ENCODE results near the gene MTIF2. TPM values are rescaled to one million over a fixed set of nuclear protein-coding genes. Genes with fewer than 3 reads are reported as not detected.

MTIF2 gene
- total RNA-seq, 1 experiment from 2014 or later, result 49.8 TPM

DNA sequence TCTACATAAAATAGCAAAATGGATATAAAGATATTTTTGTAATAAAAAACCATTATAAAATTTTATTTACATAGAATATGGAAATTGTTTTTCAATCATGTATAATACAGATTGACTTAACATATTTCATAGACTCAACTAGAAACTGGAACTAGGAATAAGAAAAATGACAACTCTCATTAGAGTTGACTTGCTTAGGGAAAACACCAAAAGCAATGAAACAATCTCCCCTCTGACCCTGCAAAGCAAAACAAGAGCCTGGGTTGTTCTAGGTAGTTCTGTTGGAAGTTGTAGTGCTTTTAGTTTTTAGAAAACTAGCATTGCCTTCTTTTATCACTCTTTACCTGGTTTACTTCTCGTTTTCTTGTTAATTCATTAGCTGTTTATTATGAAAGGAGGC lies 32.2 kb upstream of the MTIF2 start:
- POLR2A ChIA-PET, result no interaction called here
- CTCF ChIA-PET, result no interaction called here
- no peak for ATAC-seq

More for the DNA sequence above, 32.2 kb upstream of the MTIF2 start:
- no peaks in the 10 kb centered on the region for H3K4me1 ChIP-seq (ENCODE audit: control insufficient read depth in 1 of 2, insufficient read depth in 2 of 2, low read length in 2 of 2)
- no peak overlapping the region for H3K4me2 ChIP-seq (ENCODE audit: low read length)
- no peaks in the 10 kb centered on the region for H4K20me1 ChIP-seq (ENCODE audit: insufficient read depth)
- no TSS peak for BruUV-seq (replicated peaks)
- H3K79me2 ChIP-seq (ENCODE audit: insufficient read depth, low read length), result no peaks in the 10 kb centered on the region
- intact Hi-C loops (cut with micrococcal nuclease), result no loop called here
- H3K9me2 ChIP-seq (ENCODE audit: insufficient read depth), result no peaks in the 10 kb centered on the region
- H3K9ac ChIP-seq (ENCODE audit: low read length), result no peak overlapping the region
- TF ChIP-seq, protein P1, sequence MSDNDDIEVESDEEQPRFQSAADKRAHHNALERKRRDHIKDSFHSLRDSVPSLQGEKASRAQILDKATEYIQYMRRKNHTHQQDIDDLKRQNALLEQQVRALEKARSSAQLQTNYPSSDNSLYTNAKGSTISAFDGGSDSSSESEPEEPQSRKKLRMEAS (IDR thresholded peaks at IDR 0.05), result no peak
- no peak for TF ChIP-seq CBX3 (IDR thresholded peaks at IDR 0.05; ENCODE audit: low read depth)
- no peak for TF ChIP-seq SRF (IDR thresholded peaks at IDR 0.05; ENCODE audit: low read depth)
- TF ChIP-seq SP1 (IDR thresholded peaks at IDR 0.05; ENCODE audit: low read depth), result no peak
- TF ChIP-seq, protein P2, sequence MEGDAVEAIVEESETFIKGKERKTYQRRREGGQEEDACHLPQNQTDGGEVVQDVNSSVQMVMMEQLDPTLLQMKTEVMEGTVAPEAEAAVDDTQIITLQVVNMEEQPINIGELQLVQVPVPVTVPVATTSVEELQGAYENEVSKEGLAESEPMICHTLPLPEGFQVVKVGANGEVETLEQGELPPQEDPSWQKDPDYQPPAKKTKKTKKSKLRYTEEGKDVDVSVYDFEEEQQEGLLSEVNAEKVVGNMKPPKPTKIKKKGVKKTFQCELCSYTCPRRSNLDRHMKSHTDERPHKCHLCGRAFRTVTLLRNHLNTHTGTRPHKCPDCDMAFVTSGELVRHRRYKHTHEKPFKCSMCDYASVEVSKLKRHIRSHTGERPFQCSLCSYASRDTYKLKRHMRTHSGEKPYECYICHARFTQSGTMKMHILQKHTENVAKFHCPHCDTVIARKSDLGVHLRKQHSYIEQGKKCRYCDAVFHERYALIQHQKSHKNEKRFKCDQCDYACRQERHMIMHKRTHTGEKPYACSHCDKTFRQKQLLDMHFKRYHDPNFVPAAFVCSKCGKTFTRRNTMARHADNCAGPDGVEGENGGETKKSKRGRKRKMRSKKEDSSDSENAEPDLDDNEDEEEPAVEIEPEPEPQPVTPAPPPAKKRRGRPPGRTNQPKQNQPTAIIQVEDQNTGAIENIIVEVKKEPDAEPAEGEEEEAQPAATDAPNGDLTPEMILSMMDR (IDR thresholded peaks at IDR 0.05 in 2 of 3, conservative IDR thresholded peaks at IDR 0.05 in 1 of 3; ENCODE audit: borderline replicate concordance in 1 of 3, insufficient read depth in 1 of 3, low read depth in 2 of 3, low read length in 2 of 3), result no peak
- no peak for TF ChIP-seq POLR2A (IDR thresholded peaks at IDR 0.05; ENCODE audit: borderline replicate concordance, extremely low read depth, insufficient read depth, insufficient read length)
- TF ChIP-seq YY1 (IDR thresholded peaks at IDR 0.05; ENCODE audit: extremely low read depth, insufficient replicate concordance, low read depth, low read length), result no peak
- no peak for TF ChIP-seq JUND (IDR thresholded peaks at IDR 0.05)
- TF ChIP-seq, protein P3, sequence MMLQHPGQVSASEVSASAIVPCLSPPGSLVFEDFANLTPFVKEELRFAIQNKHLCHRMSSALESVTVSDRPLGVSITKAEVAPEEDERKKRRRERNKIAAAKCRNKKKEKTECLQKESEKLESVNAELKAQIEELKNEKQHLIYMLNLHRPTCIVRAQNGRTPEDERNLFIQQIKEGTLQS (IDR thresholded peaks at IDR 0.05), result no peak
- TF ChIP-seq EZH2 (IDR thresholded peaks at IDR 0.05), result no peak
- TF ChIP-seq ZNF274 (IDR thresholded peaks at IDR 0.05; ENCODE audit: low read depth, low read length), result no peak
- TF ChIP-seq EGR1 (IDR thresholded peaks at IDR 0.05; ENCODE audit: low read depth), result no peak
- TF ChIP-seq FOSL1 (IDR thresholded peaks at IDR 0.05; ENCODE audit: low read depth), result no peak
- TF ChIP-seq, protein P4, sequence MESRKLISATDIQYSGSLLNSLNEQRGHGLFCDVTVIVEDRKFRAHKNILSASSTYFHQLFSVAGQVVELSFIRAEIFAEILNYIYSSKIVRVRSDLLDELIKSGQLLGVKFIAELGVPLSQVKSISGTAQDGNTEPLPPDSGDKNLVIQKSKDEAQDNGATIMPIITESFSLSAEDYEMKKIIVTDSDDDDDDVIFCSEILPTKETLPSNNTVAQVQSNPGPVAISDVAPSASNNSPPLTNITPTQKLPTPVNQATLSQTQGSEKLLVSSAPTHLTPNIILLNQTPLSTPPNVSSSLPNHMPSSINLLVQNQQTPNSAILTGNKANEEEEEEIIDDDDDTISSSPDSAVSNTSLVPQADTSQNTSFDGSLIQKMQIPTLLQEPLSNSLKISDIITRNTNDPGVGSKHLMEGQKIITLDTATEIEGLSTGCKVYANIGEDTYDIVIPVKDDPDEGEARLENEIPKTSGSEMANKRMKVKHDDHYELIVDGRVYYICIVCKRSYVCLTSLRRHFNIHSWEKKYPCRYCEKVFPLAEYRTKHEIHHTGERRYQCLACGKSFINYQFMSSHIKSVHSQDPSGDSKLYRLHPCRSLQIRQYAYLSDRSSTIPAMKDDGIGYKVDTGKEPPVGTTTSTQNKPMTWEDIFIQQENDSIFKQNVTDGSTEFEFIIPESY (IDR thresholded peaks at IDR 0.05; ENCODE audit: extremely low read depth, insufficient replicate concordance, low read length), result no peak
- no peak for TF ChIP-seq ZFX (IDR thresholded peaks at IDR 0.05)
- no peak for TF ChIP-seq CEBPB (IDR thresholded peaks at IDR 0.05; ENCODE audit: low read depth)
- no peak overlapping the region for H2AFZ ChIP-seq (ENCODE audit: low read depth, low read length, poor library complexity, severe bottlenecking)
- no peaks in the 10 kb centered on the region for H3K27me3 ChIP-seq (ENCODE audit: insufficient read depth, low read length)
- no peak overlapping the region for H3K4me3 ChIP-seq (replicated peaks in 1 of 2; ENCODE audit: low read depth in 1 of 2, low read length in 2 of 2)
- RAD21 ChIA-PET (ENCODE audit: low non-redundant PET in 1 of 2, low total read pairs in 2 of 2, uncharacterized antibody in 2 of 2, unreplicated experiment in 2 of 2), result no interaction called here
- H3K36me3 ChIP-seq (ENCODE audit: control insufficient read depth in 1 of 2, insufficient read depth in 2 of 2, low read length in 2 of 2), result peaks cover 0 to 2% of the 10 kb centered on the region in 2 experiments; a peak in 1 of 4 replicates
- DNase-seq (ENCODE audit: low read depth, low spot score), result no peak
- no peaks in the 10 kb centered on the region for H3K9me3 ChIP-seq (ENCODE audit: control insufficient read depth in 1 of 2, insufficient read depth in 1 of 2, low read depth in 1 of 2, low read length in 2 of 2)
- H3K27ac ChIP-seq (ENCODE audit: low read depth, low read length), result no peak overlapping the region
